HG02938 (cell line): ENCODE results near the gene KIAA0825.

Experiments
- ATAC-seq: cut with Tn5 transposase; IDR thresholded peaks from one replicate; pipeline ENCODE4 v1.9.1; 2021; ENCODE audit warnings: mild to moderate bottlenecking, moderate library complexity; ENCODE audit not compliant: unreplicated experiment

KIAA0825 gene

GRCh38 chr5:94260096-94260495 lies 358.3 kb downstream of the KIAA0825 start:
- ATAC-seq, result no peak

GRCh38 chr5:94254214-94254613 lies 364.2 kb downstream of the KIAA0825 start:
- no peak for ATAC-seq

GRCh38 chr5:94250985-94251384 lies 367.4 kb downstream of the KIAA0825 start:
- ATAC-seq, result no peak

- ATAC-seq, result no peak
Observed at GRCh38 chr5:94249430-94249829, 369.0 kb downstream of the KIAA0825 start.

- ATAC-seq, result no peak
Observed at GRCh38 chr5:94248175-94248875, 370.1 kb downstream of the KIAA0825 start.

GRCh38 chr5:94245608-94246007 lies 372.8 kb downstream of the KIAA0825 start:
- ATAC-seq, result no peak

- ATAC-seq, result no peak
Observed at GRCh38 chr5:94244921-94245320, 373.5 kb downstream of the KIAA0825 start.

- no peak for ATAC-seq
Observed at GRCh38 chr5:94243612-94244011, 374.8 kb downstream of the KIAA0825 start.

GRCh38 chr5:94240993-94241651 lies 377.3 kb downstream of the KIAA0825 start:
- ATAC-seq, result no peak

GRCh38 chr5:94240596-94240992 lies 377.8 kb downstream of the KIAA0825 start:
- no peak for ATAC-seq

- no peak for ATAC-seq
Observed at GRCh38 chr5:94240134-94240533, 378.3 kb downstream of the KIAA0825 start.

GRCh38 chr5:94239266-94239665 lies 379.1 kb downstream of the KIAA0825 start:
- ATAC-seq, result no peak

- no peak for ATAC-seq
Observed at GRCh38 chr5:94234987-94235386, 383.4 kb downstream of the KIAA0825 start.

GRCh38 chr5:94228791-94229190 lies 389.6 kb downstream of the KIAA0825 start:
- ATAC-seq, result no peak

- ATAC-seq, result no peak
Observed at GRCh38 chr5:94223235-94223634, 395.2 kb downstream of the KIAA0825 start.

GRCh38 chr5:94218374-94218773 lies 400.0 kb downstream of the KIAA0825 start:
- no peak for ATAC-seq

GRCh38 chr5:94217745-94218144 lies 400.7 kb downstream of the KIAA0825 start:
- no peak for ATAC-seq

- ATAC-seq, result no peak
Observed at GRCh38 chr5:94217216-94217615, 401.2 kb downstream of the KIAA0825 start.

- no peak for ATAC-seq
Observed at GRCh38 chr5:94212476-94212875, 405.9 kb downstream of the KIAA0825 start.

- no peak for ATAC-seq
Observed at GRCh38 chr5:94209774-94210355, 408.5 kb downstream of the KIAA0825 start.

- ATAC-seq, result no peak
Observed at GRCh38 chr5:94209272-94209671, 409.1 kb downstream of the KIAA0825 start.

- ATAC-seq, result no peak
Observed at GRCh38 chr5:94199566-94199965, 418.8 kb downstream of the KIAA0825 start.
